ENCODE results near the gene ST6GALNAC6. TPM values are rescaled to one million over a fixed set of nuclear protein-coding genes. Genes with fewer than 3 reads are reported as not detected.

The ST6GALNAC6 gene
- total RNA-seq, 1 donor from 2014 or later, result 27.4 TPM

GRCh38 chr9:127936347-127936852, 37.0 kb upstream of the ST6GALNAC6 start:
- Mint-ChIP-seq H3K27ac (ENCODE audit: unreplicated experiment) (no peak overlapping the region), H3K27me3 (ENCODE audit: low read depth) (peaks cover 14% of the 10 kb centered on the region), H3K9me3 (no peaks in the 10 kb centered on the region), H3K4me1 (peaks cover 41% of the 10 kb centered on the region), H3K4me3 (peak overlapping the region; percentile 99), H3K36me3 (ENCODE audit: low read depth) (no peaks in the 10 kb centered on the region)
- no peak for TF ChIP-seq CTCF (conservative IDR thresholded peaks at IDR 0.05)
- DNase-seq (ENCODE audit: low read depth, low spot score), result no peak

- H3K27me3 Mint-ChIP-seq (ENCODE audit: low read depth), result peaks cover 19% of the 10 kb centered on the region
- peak overlapping the region; percentile 99 for H3K4me3 Mint-ChIP-seq
- H3K4me1 Mint-ChIP-seq, result peaks cover 48% of the 10 kb centered on the region
- DNase-seq (ENCODE audit: low read depth, low spot score), result no peak
- TF ChIP-seq CTCF (conservative IDR thresholded peaks at IDR 0.05), result no peak
- H3K9me3 Mint-ChIP-seq, result no peaks in the 10 kb centered on the region
- H3K36me3 Mint-ChIP-seq (ENCODE audit: low read depth), result no peaks in the 10 kb centered on the region
- no peak overlapping the region for H3K27ac Mint-ChIP-seq (ENCODE audit: unreplicated experiment)
Measured at GRCh38 chr9:127935765-127936221, 36.4 kb upstream of the ST6GALNAC6 start.

- peaks cover 51% of the 10 kb centered on the region for H3K4me1 Mint-ChIP-seq
Measured at GRCh38 chr9:127934986-127935385, 35.6 kb upstream of the ST6GALNAC6 start.

GRCh38 chr9:127934248-127934647, 34.8 kb upstream of the ST6GALNAC6 start:
- Mint-ChIP-seq H3K27me3 (ENCODE audit: low read depth) (peaks cover 30% of the 10 kb centered on the region), H3K4me1 (peaks cover 52% of the 10 kb centered on the region), H3K4me3 (peak overlapping the region; percentile 85), H3K36me3 (ENCODE audit: low read depth) (no peaks in the 10 kb centered on the region), H3K27ac (ENCODE audit: unreplicated experiment) (no peak overlapping the region), H3K9me3 (no peaks in the 10 kb centered on the region)
- TF ChIP-seq CTCF (conservative IDR thresholded peaks at IDR 0.05), result no peak
- DNase-seq (ENCODE audit: low read depth, low spot score), result no peak

More at GRCh38 chr9:127934986-127935385, 35.6 kb upstream of the ST6GALNAC6 start:
- no peaks in the 10 kb centered on the region for H3K9me3 Mint-ChIP-seq
- H3K36me3 Mint-ChIP-seq (ENCODE audit: low read depth), result no peaks in the 10 kb centered on the region
- TF ChIP-seq CTCF (conservative IDR thresholded peaks at IDR 0.05), result no peak
- peaks cover 23% of the 10 kb centered on the region for H3K27me3 Mint-ChIP-seq (ENCODE audit: low read depth)
- no peak overlapping the region for H3K27ac Mint-ChIP-seq (ENCODE audit: unreplicated experiment)
- peak overlapping the region; percentile 99 for H3K4me3 Mint-ChIP-seq
- no peak for DNase-seq (ENCODE audit: low read depth, low spot score)

GRCh38 chr9:127931092-127931881, 31.9 kb upstream of the ST6GALNAC6 start:
- Mint-ChIP-seq H3K36me3 (ENCODE audit: low read depth) (no peaks in the 10 kb centered on the region), H3K4me1 (peaks cover 36% of the 10 kb centered on the region), H3K4me3 (peak overlapping the region; percentile 86), H3K9me3 (no peaks in the 10 kb centered on the region), H3K27me3 (ENCODE audit: low read depth) (peaks cover 54% of the 10 kb centered on the region), H3K27ac (ENCODE audit: unreplicated experiment) (peak overlapping the region; percentile 13)
- TF ChIP-seq CTCF (conservative IDR thresholded peaks at IDR 0.05), result no peak
- no peak for DNase-seq (ENCODE audit: low read depth, low spot score)
